HEK293 (cell line): ENCODE measurements around the gene TSHZ2.

Experiments used
- CTCF ChIA-PET: fragments of 350-600 bp; formaldehyde crosslinking; extraction: SDS; loops from one replicate; lab custom pipeline; 2021; ENCODE audit warnings: antibody characterized with exemption; lab: Yijun Ruan, JAX
- POLR2A ChIA-PET: fragments of 300-600 bp; formaldehyde crosslinking; extraction: SDS; loops from one replicate; lab custom pipeline; 2020; ENCODE audit warnings: antibody characterized with exemption, inconsistent platforms; lab: Yijun Ruan, JAX
- H3K27ac ChIP-seq: fragments of 200-500 bp; sonication (Bioruptor generic); 2 replicates; pipeline ENCODE4 v1.5.1; 2014; ENCODE audit warnings: low read depth, low read length, control low read depth, inconsistent platforms; ENCODE audit errors: extremely low read depth
- H3K36me3 ChIP-seq, 2 experiments: fragments of 200-500 bp in 1 of 2; sonication (Bioruptor generic) in 1 of 2; 1 replicate in 1 of 2; 2 replicates in 1 of 2; pipeline ENCODE4 v1.5.1; 2014 to 2017; ENCODE audit warnings: inconsistent platforms in 2 of 2, low read length in 2 of 2; ENCODE audit not compliant: control insufficient read depth in 2 of 2, insufficient read depth in 1 of 2
- H3K4me1 ChIP-seq: fragments of 200-500 bp; sonication (Bioruptor generic); 2 replicates; pipeline ENCODE4 v1.5.1; 2014; ENCODE audit warnings: mild to moderate bottlenecking, low read length, inconsistent platforms; ENCODE audit not compliant: control insufficient read depth, insufficient read depth
- H3K4me3 ChIP-seq: 2 replicates; pipeline ENCODE4 v1.5.1; 2011; ENCODE audit warnings: low read depth, mild to moderate bottlenecking, control low read depth, low read length, moderate library complexity
- H3K9me3 ChIP-seq: fragments of 200-500 bp; sonication (Bioruptor generic); 2 replicates; pipeline ENCODE4 v1.5.1; 2014; ENCODE audit warnings: low read depth, low read length, inconsistent platforms; ENCODE audit not compliant: control insufficient read depth, insufficient read depth
- EGR2 ChIP-seq: fragments of 450-650 bp; formaldehyde crosslinking; IDR thresholded peaks from 2 replicates; pipeline ENCODE4 v1.5.1; 2016; ENCODE audit warnings: low read depth, missing biosample characterization, missing genetic modification characterization
- HOXA7 ChIP-seq: sonication (generic); formaldehyde crosslinking; IDR thresholded peaks from 2 replicates; pipeline ENCODE4 v1.8.1; 2022; ENCODE audit warnings: missing genetic modification reagents, borderline replicate concordance
- KLF1 ChIP-seq: fragments of 450-650 bp; formaldehyde crosslinking; IDR thresholded peaks from 2 replicates; pipeline ENCODE4 v1.5.1; 2016; ENCODE audit warnings: missing biosample characterization, missing genetic modification characterization
- PBX3 ChIP-seq: sonication (generic); formaldehyde crosslinking; IDR thresholded peaks from 2 replicates; pipeline ENCODE4 v1.8.1; 2022; ENCODE audit warnings: mild to moderate bottlenecking, moderate library complexity, missing genetic modification reagents
- ZFP41 ChIP-seq: fragments of 450-650 bp; formaldehyde crosslinking; IDR thresholded peaks from 2 replicates; pipeline ENCODE4 v1.5.1; 2016; ENCODE audit warnings: missing biosample characterization, missing genetic modification characterization, borderline replicate concordance
- ZIC2 ChIP-seq: fragments of 450-650 bp; formaldehyde crosslinking; IDR thresholded peaks from 2 replicates; pipeline ENCODE4 v1.5.1; 2016; ENCODE audit warnings: missing biosample characterization, missing genetic modification characterization
- ZNF174 ChIP-seq: fragments of 450-650 bp; formaldehyde crosslinking; IDR thresholded peaks from 2 replicates; pipeline ENCODE4 v1.5.0; 2017; ENCODE audit warnings: missing biosample characterization, mild to moderate bottlenecking, missing genetic modification characterization
- ZNF23 ChIP-seq: fragments of 450-650 bp; formaldehyde crosslinking; IDR thresholded peaks from 2 replicates; pipeline ENCODE4 v1.5.1; 2016; ENCODE audit warnings: missing biosample characterization, missing genetic modification characterization, borderline replicate concordance
- ZNF521 ChIP-seq: fragments of 450-650 bp; formaldehyde crosslinking; IDR thresholded peaks from 2 replicates; pipeline ENCODE4 v1.5.1; 2017; ENCODE audit warnings: missing biosample characterization, mild to moderate bottlenecking, missing genetic modification characterization
- ZNF529 ChIP-seq: fragments of 450-650 bp; formaldehyde crosslinking; IDR thresholded peaks from 2 replicates; pipeline ENCODE4 v1.5.1; 2017; ENCODE audit warnings: missing genetic modification characterization, missing biosample characterization; ENCODE audit not compliant: insufficient replicate concordance
- ZNF610 ChIP-seq: fragments of 450-650 bp; formaldehyde crosslinking; IDR thresholded peaks from 2 replicates; pipeline ENCODE4 v1.5.1; 2016; ENCODE audit warnings: missing biosample characterization, missing genetic modification characterization, borderline replicate concordance
- ZNF623 ChIP-seq: fragments of 450-650 bp; formaldehyde crosslinking; IDR thresholded peaks from 2 replicates; pipeline ENCODE4 v1.5.1; 2016; ENCODE audit warnings: missing biosample characterization, missing genetic modification characterization
- ZNF791 ChIP-seq: fragments of 450-650 bp; formaldehyde crosslinking; IDR thresholded peaks from 2 replicates; pipeline ENCODE4 v1.5.1; 2016; ENCODE audit warnings: missing biosample characterization, missing genetic modification characterization

The TSHZ2 gene

GRCh38 chr20:53260591-53260990, 288.4 kb downstream of the TSHZ2 start (continued):
- TF ChIP-seq PBX3 (CRISPR knock-in tag) = no peak
- TF ChIP-seq ZNF791 (tag by site-specific recombination) = no peak
- TF ChIP-seq EGR2 (tag by site-specific recombination) = no peak
- TF ChIP-seq, all 188 proteins: peak for 0

GRCh38 chr20:53262365-53262764, 290.2 kb downstream of the TSHZ2 start:
- 0 out of 2 replicates have a peak, but pooled peaks cover 7% of the 10 kb centered on the region for H3K4me1 ChIP-seq
- POLR2A ChIA-PET = interaction anchor here (0.6 kb wide), 1 partner anchor 34 kb away, joined by 7 read pairs; no protein-coding TSS in a partner anchor
- 0 out of 2 replicates have a peak, but pooled peaks have one; percentile 13 for TF ChIP-seq KLF1 (tag by site-specific recombination)
- no peak for TF ChIP-seq ZFP41 (tag by site-specific recombination)
- TF ChIP-seq, all 188 proteins: peak for 1
- no peak overlapping the region for H3K27ac ChIP-seq
- H3K36me3 ChIP-seq = no peaks in the 10 kb centered on the region
- CTCF ChIA-PET = interaction anchor here (0.8 kb wide), 1 partner anchor 60 kb away, joined by 4 read pairs; no protein-coding TSS in a partner anchor
- H3K4me3 ChIP-seq = no peak overlapping the region
- no peaks in the 10 kb centered on the region for H3K9me3 ChIP-seq

- ChIA-PET CTCF (no interaction called here), POLR2A (no interaction called here)
- H3K36me3 ChIP-seq = no peaks in the 10 kb centered on the region
- no peak overlapping the region for H3K4me3 ChIP-seq
- 0 out of 2 replicates have a peak, but pooled peaks cover 7% of the 10 kb centered on the region for H3K4me1 ChIP-seq
- no peak overlapping the region for H3K27ac ChIP-seq
- TF ChIP-seq ZNF23 (tag by site-specific recombination) (no peak), ZNF529 (peak; percentile 93)
- H3K9me3 ChIP-seq = no peaks in the 10 kb centered on the region
These were observed 291.6 kb downstream of the TSHZ2 start for GRCh38 chr20:53263554-53264438.

- CTCF ChIA-PET = no interaction called here
- H3K27ac ChIP-seq = no peak overlapping the region
These were observed 292.4 kb downstream of the TSHZ2 start for GRCh38 chr20:53264604-53265003.

GRCh38 chr20:53265304-53265875, 293.2 kb downstream of the TSHZ2 start:
- no peak overlapping the region for H3K27ac ChIP-seq

More at GRCh38 chr20:53264604-53265003, 292.4 kb downstream of the TSHZ2 start:
- 0 out of 2 replicates have a peak, but pooled peaks cover 7% of the 10 kb centered on the region for H3K4me1 ChIP-seq
- no peak for TF ChIP-seq ZNF521 (tag by site-specific recombination)
- H3K36me3 ChIP-seq = no peaks in the 10 kb centered on the region
- POLR2A ChIA-PET = no interaction called here
- H3K4me3 ChIP-seq = no peak overlapping the region
- no peaks in the 10 kb centered on the region for H3K9me3 ChIP-seq

More at GRCh38 chr20:53265304-53265875, 293.2 kb downstream of the TSHZ2 start:
- POLR2A ChIA-PET = no interaction called here
- H3K9me3 ChIP-seq = no peaks in the 10 kb centered on the region
- peak; percentile 21; the same call in 1 of the 2 replicates for TF ChIP-seq ZIC2 (tag by site-specific recombination)
- no peak for TF ChIP-seq HOXA7 (CRISPR knock-in tag)
- TF ChIP-seq ZNF174 (tag by site-specific recombination) = no peak
- TF ChIP-seq ZNF610 (tag by site-specific recombination) = no peak
- TF ChIP-seq ZNF623 (tag by site-specific recombination) = no peak
- TF ChIP-seq, all 188 proteins: peak for 1
- 0 out of 2 replicates have a peak, but pooled peaks cover 7% of the 10 kb centered on the region for H3K4me1 ChIP-seq
- CTCF ChIA-PET = no interaction called here
- no peaks in the 10 kb centered on the region for H3K36me3 ChIP-seq
- no peak overlapping the region for H3K4me3 ChIP-seq
